IMR-90 (cell line): ENCODE results near the gene DOCK2. TPM values are rescaled to one million over a fixed set of nuclear protein-coding genes. Genes with fewer than 3 reads are reported as not detected.

ENCODE experiments used
- ATAC-seq: fragments of 200-7000 bp; cut with Tn5 transposase; 2 replicates; pipeline ENCODE4 v1.9.1; 2020; ENCODE audit warnings: low read depth, mild to moderate bottlenecking, moderate library complexity
- BruUV-seq: library from RNA; stranded (reverse); fragments of 400-500 nt; replicated peaks from 2 replicates; lab custom pipeline; 2021; lab: Mats Ljungman, UMichigan
- CTCF ChIA-PET: fragments of 300-600 bp; formaldehyde crosslinking; extraction: SDS; loops from one replicate; lab custom pipeline; 2021; ENCODE audit warnings: antibody characterized with exemption; lab: Yijun Ruan, JAX
- POLR2A ChIA-PET: fragments of 300-600 bp; sonication (Branson Sonifier 250); formaldehyde crosslinking; loops from one replicate; lab custom pipeline; 2022; ENCODE audit warnings: antibody characterized with exemption; ENCODE audit not compliant: unreplicated experiment; lab: Charles Lee
- DNase-seq: peaks from one replicate; pipeline ENCODE4 v3.0.0; 2013
- H2AFZ ChIP-seq: replicated peaks from 2 replicates; pipeline ENCODE3; 2013; ENCODE audit warnings: low read length, mild to moderate bottlenecking; ENCODE audit not compliant: poor library complexity
- H2AK5ac ChIP-seq: 2 replicates; pipeline ENCODE4 v1.6.1; 2013; ENCODE audit warnings: low read depth, low read length, inconsistent platforms
- H2AK9ac ChIP-seq: replicated peaks from 2 replicates; pipeline ENCODE3; 2013; ENCODE audit warnings: mild to moderate bottlenecking, low read depth, low read length, moderate library complexity; ENCODE audit not compliant: poor library complexity
- H2BK120ac ChIP-seq: 2 replicates; pipeline ENCODE4 v1.6.1; 2013; ENCODE audit warnings: low read depth, low read length, inconsistent platforms
- H2BK15ac ChIP-seq: 3 replicates; pipeline ENCODE4 v1.6.1; 2013; ENCODE audit warnings: low read depth, low read length, inconsistent platforms
- H2BK20ac ChIP-seq: 2 replicates; pipeline ENCODE4 v1.6.1; 2013; ENCODE audit warnings: low read depth, mild to moderate bottlenecking, inconsistent platforms, low read length, moderate library complexity
- H2BK5ac ChIP-seq: 2 replicates; pipeline ENCODE4 v1.6.1; 2013; ENCODE audit warnings: mild to moderate bottlenecking, low read depth, low read length, inconsistent platforms; ENCODE audit not compliant: poor library complexity, severe bottlenecking
- H3K14ac ChIP-seq: replicated peaks from 2 replicates; pipeline ENCODE4 v1.6.1; 2013; ENCODE audit warnings: low read depth, low read length, inconsistent platforms
- H3K18ac ChIP-seq: 2 replicates; pipeline ENCODE4 v1.6.1; 2013; ENCODE audit warnings: low read depth, low read length, control low read depth
- H3K23ac ChIP-seq: 2 replicates; pipeline ENCODE4 v1.6.1; 2013; ENCODE audit warnings: low read depth, low read length, inconsistent platforms
- H3K27ac ChIP-seq: 2 replicates; pipeline ENCODE4 v1.5.1; 2013; ENCODE audit warnings: mild to moderate bottlenecking, control low read depth, low read length; ENCODE audit not compliant: insufficient read depth
- H3K27me3 ChIP-seq: 2 replicates; pipeline ENCODE4 v1.6.1; 2013; ENCODE audit warnings: low read length; ENCODE audit not compliant: control insufficient read depth, insufficient read depth
- H3K36me3 ChIP-seq: 2 replicates; pipeline ENCODE4 v1.6.1; 2013; ENCODE audit warnings: low read length, mixed read lengths; ENCODE audit not compliant: control insufficient read depth, insufficient read depth
- H3K4ac ChIP-seq: 2 replicates; pipeline ENCODE4 v1.6.1; 2013; ENCODE audit warnings: low read depth, low read length, inconsistent platforms
- H3K4me1 ChIP-seq: 2 replicates; pipeline ENCODE4 v1.6.1; 2013; ENCODE audit warnings: low read length, mixed read lengths; ENCODE audit not compliant: control insufficient read depth, insufficient read depth
- H3K4me2 ChIP-seq: 2 replicates; pipeline ENCODE4 v1.6.1; 2013; ENCODE audit warnings: low read depth, mild to moderate bottlenecking, control low read depth, low read length, moderate library complexity
- H3K4me3 ChIP-seq: 2 replicates; pipeline ENCODE4 v1.5.1; 2013; ENCODE audit warnings: low read depth, mild to moderate bottlenecking, control low read depth, low read length, moderate library complexity; ENCODE audit not compliant: insufficient read depth
- H3K56ac ChIP-seq: 2 replicates; pipeline ENCODE4 v1.6.1; 2013; ENCODE audit warnings: low read length, inconsistent platforms; ENCODE audit not compliant: insufficient read depth; ENCODE audit errors: extremely low read depth
- H3K79me1 ChIP-seq, 2 experiments: 2 replicates each; pipeline ENCODE4 v1.6.1; 2013; ENCODE audit warnings: low read length in 2 of 2, inconsistent platforms in 1 of 2, low read depth in 1 of 2
- H3K9ac ChIP-seq: 2 replicates; pipeline ENCODE4 v1.6.1; 2013; ENCODE audit warnings: low read depth, low read length, control low read depth
- H3K9me1 ChIP-seq: 2 replicates; pipeline ENCODE4 v1.6.1; 2013; ENCODE audit warnings: low read length, inconsistent platforms; ENCODE audit not compliant: insufficient read depth
- H3K9me3 ChIP-seq: 2 replicates; pipeline ENCODE4 v1.6.1; 2013; ENCODE audit warnings: low read length; ENCODE audit not compliant: control insufficient read depth, insufficient read depth
- H4K20me1 ChIP-seq: 2 replicates; pipeline ENCODE4 v1.6.1; 2013; ENCODE audit warnings: low read length, inconsistent platforms; ENCODE audit not compliant: insufficient read depth
- H4K5ac ChIP-seq: 2 replicates; pipeline ENCODE4 v1.6.1; 2013; ENCODE audit warnings: mild to moderate bottlenecking, low read depth, low read length, control low read depth
- H4K8ac ChIP-seq, 2 experiments: 2 replicates each; pipeline ENCODE4 v1.6.1; 2013; ENCODE audit warnings: low read depth in 2 of 2, low read length in 2 of 2, control low read depth in 1 of 2, inconsistent platforms in 1 of 2
- H4K91ac ChIP-seq: 2 replicates; pipeline ENCODE4 v1.6.1; 2013; ENCODE audit warnings: low read depth, low read length, inconsistent platforms; ENCODE audit not compliant: insufficient read depth
- BHLHE40 ChIP-seq: fragments of 150-350 bp; IDR thresholded peaks from 2 replicates; pipeline ENCODE4 v1.6.1; 2016; ENCODE audit warnings: mild to moderate bottlenecking, low read depth, low read length
- CEBPB ChIP-seq: IDR thresholded peaks from 2 replicates; pipeline ENCODE4 v1.6.1; 2012; ENCODE audit warnings: low read depth, low read length, improper control_type of control experiment
- CHD1 ChIP-seq: IDR thresholded peaks from 2 replicates; pipeline ENCODE4 v1.6.1; 2012; ENCODE audit warnings: low read depth, low read length, improper control_type of control experiment
- FOS ChIP-seq: fragments of 150-350 bp; IDR thresholded peaks from 2 replicates; pipeline ENCODE4 v1.6.1; 2016; ENCODE audit warnings: low read depth, low read length
- MAFK ChIP-seq: IDR thresholded peaks from 2 replicates; pipeline ENCODE4 v1.6.1; 2012; ENCODE audit warnings: low read depth, low read length, improper control_type of control experiment
- MAZ ChIP-seq: IDR thresholded peaks from 2 replicates; pipeline ENCODE4 v1.6.1; 2012; ENCODE audit warnings: low read depth, mild to moderate bottlenecking, low read length, improper control_type of control experiment, moderate library complexity, borderline replicate concordance
- MXI1 ChIP-seq: IDR thresholded peaks from 2 replicates; pipeline ENCODE4 v1.6.1; 2012; ENCODE audit warnings: low read depth, mild to moderate bottlenecking, low read length, moderate library complexity, borderline replicate concordance
- NFE2L2 ChIP-seq: fragments of 150-350 bp; IDR thresholded peaks from 2 replicates; pipeline ENCODE4 v1.6.1; 2016; ENCODE audit warnings: low read depth, mild to moderate bottlenecking, low read length
- POLR2A ChIP-seq: IDR thresholded peaks from 2 replicates; pipeline ENCODE4 v1.6.1; 2012; ENCODE audit warnings: mild to moderate bottlenecking, low read depth, low read length
- RAD21 ChIP-seq: IDR thresholded peaks from 2 replicates; pipeline ENCODE4 v1.6.1; 2012; ENCODE audit warnings: low read length, improper control_type of control experiment
- RCOR1 ChIP-seq: IDR thresholded peaks from 2 replicates; pipeline ENCODE4 v1.6.1; 2012; ENCODE audit warnings: mild to moderate bottlenecking, low read length, improper control_type of control experiment; ENCODE audit not compliant: insufficient replicate concordance
- RFX5 ChIP-seq: IDR thresholded peaks from 2 replicates; pipeline ENCODE4 v1.8.0; 2012; ENCODE audit warnings: low read depth, mild to moderate bottlenecking, low read length, moderate library complexity
- SMC3 ChIP-seq: fragments of 150-350 bp; IDR thresholded peaks from 2 replicates; pipeline ENCODE4 v1.6.1; 2016; ENCODE audit warnings: low read depth, mild to moderate bottlenecking, antibody characterized with exemption, low read length, moderate library complexity
- WGBS, 2 experiments: methylation state at CpG; one replicate each; pipeline versions ENCODE4 v1.1.5 to v1.1.7; 2013; ENCODE audit warnings: missing lambda C conversion rate in 2 of 2; ENCODE audit not compliant: insufficient read length in 1 of 2; ENCODE audit errors: extremely low coverage in 2 of 2; 5-methylcytosine and 5-hydroxymethylcytosine counted together
- dilution Hi-C: fragments of 300-500 bp; cut with HindIII; formaldehyde crosslinking; loops from one replicate; pipeline ENCODE4 v1.14.3; 2018; ENCODE audit warnings: low sequenced_read_pairs; ENCODE audit not compliant: unreplicated experiment
- in situ Hi-C: fragments of 300-500 bp; cut with MboI; formaldehyde crosslinking; loops from 3 replicates; pipeline ENCODE4 v1.14.3; 2019; ENCODE audit warnings: low sequenced_read_pairs, inconsistent platforms, mixed read lengths
- intact Hi-C: fragments of 100-400 bp; cut with micrococcal nuclease; formaldehyde crosslinking; loops from 2 replicates; pipeline ENCODE4 v1.10.0; 2022
- polyA plus RNA-seq, 3 experiments: library from polyadenylated mRNA; depleted of rRNA; stranded (reverse); fragments of >200 nt; gene quantifications; 2 replicates each; pipeline ENCODE4 v1.2.3, GENCODE V29; 2012; ENCODE audit warnings: low replicate concordance in 1 of 3
- total RNA-seq: library from RNA; depleted of rRNA; stranded (reverse); fragments of >200 nt; gene quantifications from 2 replicates; pipeline ENCODE4 v1.2.3, GENCODE V29; 2012
- TF ChIP-seq, protein P1 (sequence below): fragments of 150-350 bp; IDR thresholded peaks from 2 replicates; pipeline ENCODE4 v1.6.1; 2017; ENCODE audit warnings: mild to moderate bottlenecking, antibody characterized with exemption, low read length, low read depth
- TF ChIP-seq, protein P2 (sequence below): conservative IDR thresholded peaks from 2 replicates; pipeline ENCODE4 v1.5.1; 2012; ENCODE audit warnings: mild to moderate bottlenecking, low read depth, low read length, improper control_type of control experiment
- TF ChIP-seq, protein P3 (sequence below): fragments of 150-350 bp; IDR thresholded peaks from 2 replicates; pipeline ENCODE4 v1.6.1; 2016; ENCODE audit warnings: low read depth, mild to moderate bottlenecking, low read length, moderate library complexity, borderline replicate concordance

DOCK2 gene
- total and polyA plus RNA-seq, 2 of the 4 experiments (the other 2 are of a cell fraction): 0.72 to 3.0 TPM

DNA sequence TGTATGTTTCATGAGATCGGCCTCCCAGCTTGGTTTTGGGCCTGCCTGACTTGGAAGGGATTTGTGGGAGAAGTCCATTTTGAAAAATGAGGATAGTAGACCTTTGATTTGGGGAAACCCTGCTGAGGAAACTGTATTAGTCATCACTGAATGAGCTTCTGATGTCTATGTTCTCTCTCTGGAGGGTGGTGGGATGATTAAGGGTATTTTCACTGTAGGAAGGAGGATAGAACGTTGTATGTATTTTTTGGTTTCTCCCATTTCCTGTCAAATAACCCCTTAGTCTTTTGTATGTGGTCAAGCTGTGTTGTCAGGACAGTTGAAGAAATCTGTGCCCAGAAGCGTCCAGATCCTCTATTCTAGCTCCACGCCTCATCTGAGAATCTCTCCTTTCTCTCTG, 191.3 kb downstream of the DOCK2 start:
- H3K23ac ChIP-seq: no peak overlapping the region
- intact Hi-C loops (no loop called here), dilution Hi-C loops (no loop called here), in situ Hi-C loops (no loop called here)
- no peak overlapping the region for H3K9ac ChIP-seq
- H3K4ac ChIP-seq: no peak overlapping the region
- no peak overlapping the region for H3K27ac ChIP-seq
- H2BK15ac ChIP-seq: no peak overlapping the region
- no peak overlapping the region for H4K8ac ChIP-seq
- no peak for ATAC-seq
- TF ChIP-seq SMC3 (no peak), RAD21 (no peak), NFE2L2 (no peak), RCOR1 (no peak), RFX5 (no peak), MAZ (no peak), CHD1 (no peak), MAFK (no peak), FOS (no peak), BHLHE40 (no peak), POLR2A (no peak), CEBPB (no peak), MXI1 (no peak)
- TF ChIP-seq, protein P1, sequence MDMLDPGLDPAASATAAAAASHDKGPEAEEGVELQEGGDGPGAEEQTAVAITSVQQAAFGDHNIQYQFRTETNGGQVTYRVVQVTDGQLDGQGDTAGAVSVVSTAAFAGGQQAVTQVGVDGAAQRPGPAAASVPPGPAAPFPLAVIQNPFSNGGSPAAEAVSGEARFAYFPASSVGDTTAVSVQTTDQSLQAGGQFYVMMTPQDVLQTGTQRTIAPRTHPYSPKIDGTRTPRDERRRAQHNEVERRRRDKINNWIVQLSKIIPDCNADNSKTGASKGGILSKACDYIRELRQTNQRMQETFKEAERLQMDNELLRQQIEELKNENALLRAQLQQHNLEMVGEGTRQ: no peak
- TF ChIP-seq, protein P2, sequence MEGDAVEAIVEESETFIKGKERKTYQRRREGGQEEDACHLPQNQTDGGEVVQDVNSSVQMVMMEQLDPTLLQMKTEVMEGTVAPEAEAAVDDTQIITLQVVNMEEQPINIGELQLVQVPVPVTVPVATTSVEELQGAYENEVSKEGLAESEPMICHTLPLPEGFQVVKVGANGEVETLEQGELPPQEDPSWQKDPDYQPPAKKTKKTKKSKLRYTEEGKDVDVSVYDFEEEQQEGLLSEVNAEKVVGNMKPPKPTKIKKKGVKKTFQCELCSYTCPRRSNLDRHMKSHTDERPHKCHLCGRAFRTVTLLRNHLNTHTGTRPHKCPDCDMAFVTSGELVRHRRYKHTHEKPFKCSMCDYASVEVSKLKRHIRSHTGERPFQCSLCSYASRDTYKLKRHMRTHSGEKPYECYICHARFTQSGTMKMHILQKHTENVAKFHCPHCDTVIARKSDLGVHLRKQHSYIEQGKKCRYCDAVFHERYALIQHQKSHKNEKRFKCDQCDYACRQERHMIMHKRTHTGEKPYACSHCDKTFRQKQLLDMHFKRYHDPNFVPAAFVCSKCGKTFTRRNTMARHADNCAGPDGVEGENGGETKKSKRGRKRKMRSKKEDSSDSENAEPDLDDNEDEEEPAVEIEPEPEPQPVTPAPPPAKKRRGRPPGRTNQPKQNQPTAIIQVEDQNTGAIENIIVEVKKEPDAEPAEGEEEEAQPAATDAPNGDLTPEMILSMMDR: no peak
- TF ChIP-seq, protein P3, sequence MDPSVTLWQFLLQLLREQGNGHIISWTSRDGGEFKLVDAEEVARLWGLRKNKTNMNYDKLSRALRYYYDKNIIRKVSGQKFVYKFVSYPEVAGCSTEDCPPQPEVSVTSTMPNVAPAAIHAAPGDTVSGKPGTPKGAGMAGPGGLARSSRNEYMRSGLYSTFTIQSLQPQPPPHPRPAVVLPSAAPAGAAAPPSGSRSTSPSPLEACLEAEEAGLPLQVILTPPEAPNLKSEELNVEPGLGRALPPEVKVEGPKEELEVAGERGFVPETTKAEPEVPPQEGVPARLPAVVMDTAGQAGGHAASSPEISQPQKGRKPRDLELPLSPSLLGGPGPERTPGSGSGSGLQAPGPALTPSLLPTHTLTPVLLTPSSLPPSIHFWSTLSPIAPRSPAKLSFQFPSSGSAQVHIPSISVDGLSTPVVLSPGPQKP: no peak
- H2AFZ ChIP-seq: no peak overlapping the region
- no peak overlapping the region for H4K91ac ChIP-seq
- H3K4me3 ChIP-seq: no peak overlapping the region
- no peak overlapping the region for H2AK9ac ChIP-seq
- BruUV-seq: no TSS peak
- no peak overlapping the region for H2BK5ac ChIP-seq
- H3K56ac ChIP-seq: no peak overlapping the region
- H3K9me3 ChIP-seq: no peaks in the 10 kb centered on the region
- H2AK5ac ChIP-seq: no peak overlapping the region
- H3K9me1 ChIP-seq: no peaks in the 10 kb centered on the region; the same call in 1 of the 2 replicates
- H4K20me1 ChIP-seq: no peaks in the 10 kb centered on the region
- H2BK20ac ChIP-seq: no peak overlapping the region
- no peaks in the 10 kb centered on the region for H3K27me3 ChIP-seq
- H3K4me1 ChIP-seq: no peaks in the 10 kb centered on the region
- no peak overlapping the region for H3K18ac ChIP-seq
- no peak for DNase-seq
- no peak overlapping the region for H3K4me2 ChIP-seq
- no peaks in the 10 kb centered on the region for H3K79me1 ChIP-seq
- no peaks in the 10 kb centered on the region for H3K36me3 ChIP-seq
- H4K5ac ChIP-seq: no peak overlapping the region
- H3K14ac ChIP-seq: no peak overlapping the region
- H2BK120ac ChIP-seq: no peak overlapping the region
- ChIA-PET POLR2A (no interaction called here), CTCF (interaction anchor here (1.5 kb wide), 1 partner anchor 153 kb away, joined by 4 read pairs; no protein-coding TSS in a partner anchor)
- WGBS, 2 experiments: no CpG with 5 or more reads among the region's 4 CpGs
